Small intestine (tissue), 7 donors: ENCODE results near the gene CRACR2A. TPM values are rescaled to one million over a fixed set of nuclear protein-coding genes. Genes with fewer than 3 reads are reported as not detected.

ENCODE experiments used
- DNase-seq, 2 donors: peaks; one replicate each; pipeline versions ENCODE4 v3.0.0 to v3.0.0-alpha.2; 2013
- FAIRE-seq: peaks from 2 replicates; lab custom pipeline; 2012; peaks lifted over from hg19 to GRCh38; lab: Jason Lieb, UNC
- H3K27ac ChIP-seq, 3 donors: one replicate each; pipeline ENCODE4 v1.5.1; 2013; ENCODE audit warnings: low read length in 2 of 3, mild to moderate bottlenecking in 2 of 3, control low read depth in 1 of 3, inconsistent platforms in 1 of 3, low read depth in 1 of 3, moderate library complexity in 1 of 3
- H3K27me3 ChIP-seq, 3 donors: one replicate each; pipeline ENCODE4 v1.6.1; 2013; ENCODE audit warnings: low read length in 3 of 3, inconsistent platforms in 1 of 3; ENCODE audit not compliant: control insufficient read depth in 3 of 3, insufficient read depth in 3 of 3
- H3K36me3 ChIP-seq, 3 donors: one replicate each; pipeline ENCODE4 v1.6.1; 2013; ENCODE audit warnings: low read length in 3 of 3, inconsistent platforms in 1 of 3, low read depth in 1 of 3, mild to moderate bottlenecking in 1 of 3, moderate library complexity in 1 of 3; ENCODE audit not compliant: control insufficient read depth in 3 of 3, insufficient read depth in 2 of 3
- H3K4me1 ChIP-seq, 3 donors: one replicate each; pipeline ENCODE4 v1.6.1; 2013; ENCODE audit warnings: low read length in 2 of 3, inconsistent platforms in 1 of 3, low read depth in 1 of 3, mild to moderate bottlenecking in 1 of 3, moderate library complexity in 1 of 3; ENCODE audit not compliant: control insufficient read depth in 3 of 3, insufficient read depth in 2 of 3
- H3K4me3 ChIP-seq, 3 donors: one replicate each; pipeline ENCODE4 v1.5.1; 2013; ENCODE audit warnings: low read length in 3 of 3, control low read depth in 1 of 3, inconsistent platforms in 1 of 3, low read depth in 1 of 3, mild to moderate bottlenecking in 1 of 3, moderate library complexity in 1 of 3
- H3K9me3 ChIP-seq, 2 donors: one replicate each; pipeline ENCODE4 v1.6.1; 2013; ENCODE audit warnings: low read depth in 1 of 2, low read length in 1 of 2; ENCODE audit not compliant: control insufficient read depth in 2 of 2, insufficient read depth in 1 of 2
- WGBS, 3 donors: extraction: QIAGEN DNeasy Blood & Tissue Kit; methylation state at CpG; one replicate each; pipeline ENCODE4 v1.1.7; 2013; 5-methylcytosine and 5-hydroxymethylcytosine counted together
- polyA plus RNA-seq, 4 donors: library from polyadenylated mRNA; stranded (reverse) in 3 of 4; unstranded in 1 of 4; fragments of 200-250 nt in 3 of 4; fragments of 120-200 nt in 1 of 4; gene quantifications; one replicate each; pipeline versions ENCODE4 v1.2.1 to v1.2.3, GENCODE V29; 2013
- donor health status: healthy with polysubstance abuse.
- donor health status: control.
- donor health status: control.
- donor health status: Bipolar disorder and iron deficiency.
- donor health status: healthy.

Gene CRACR2A
- polyA plus RNA-seq, 4 donors = 5.1 to 16.3 (median 8.8) TPM

GRCh38 chr12:3604286-3604685, 148.6 kb downstream of the CRACR2A start:
- Histone ChIP-seq H3K4me3 (no peak overlapping the region), H3K27ac (no peak overlapping the region), H3K36me3 (no peaks in the 10 kb centered on the region), H3K4me1 (no peaks in the 10 kb centered on the region), H3K9me3 (peaks cover 0 to 6% of the 10 kb centered on the region in 2 donors), H3K27me3 (peaks cover 0 to 9% (median 0%) of the 10 kb centered on the region in 3 donors)
- 69 to 74% (median 73%) methylated on average over 6 of the region's 6 CpGs for WGBS, 3 donors
- FAIRE-seq (no peak), DNase-seq (no peak)

GRCh38 chr12:3603576-3603975, 149.3 kb downstream of the CRACR2A start:
- DNase-seq (no peak), FAIRE-seq (no peak)
- Histone ChIP-seq H3K9me3 (peaks cover 0 to under 1% of the 10 kb centered on the region in 2 donors), H3K27ac (no peak overlapping the region), H3K27me3 (peaks cover 0 to 9% (median 0%) of the 10 kb centered on the region in 3 donors), H3K4me1 (no peaks in the 10 kb centered on the region), H3K4me3 (no peak overlapping the region), H3K36me3 (no peaks in the 10 kb centered on the region)
- 77 to 82% (median 78%) methylated on average over 7 of the region's 7 CpGs for WGBS, 3 donors

DNA sequence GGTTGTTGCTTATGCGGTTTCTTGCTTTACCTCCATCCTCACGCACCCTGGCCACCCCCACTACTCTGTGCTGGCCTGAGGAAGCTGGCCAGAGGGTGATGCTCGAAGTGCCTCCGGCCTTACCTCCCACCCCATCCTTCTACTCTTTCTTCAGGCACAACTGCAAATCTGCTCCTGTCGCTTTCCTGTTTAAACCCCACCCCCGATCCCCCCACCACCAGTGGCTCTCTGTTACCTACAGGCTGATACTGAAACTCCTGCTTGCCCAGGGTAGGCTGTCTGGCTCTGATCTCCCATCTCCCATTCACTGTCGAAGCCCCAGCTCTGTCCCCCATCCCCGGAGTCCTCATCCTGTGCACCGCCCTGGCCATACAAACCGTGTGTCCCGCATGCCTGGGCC, 150.4 kb downstream of the CRACR2A start:
- H3K9me3 ChIP-seq = no peaks in the 10 kb centered on the region
- H3K36me3 ChIP-seq = no peaks in the 10 kb centered on the region
- H3K27me3 ChIP-seq = peaks cover 0 to 9% (median 0%) of the 10 kb centered on the region in 3 donors
- FAIRE-seq = no peak
- no peak overlapping the region for H3K4me3 ChIP-seq
- DNase-seq = no peak
- no peak overlapping the region for H3K27ac ChIP-seq
- H3K4me1 ChIP-seq = no peaks in the 10 kb centered on the region
- 73 to 77% (median 77%) methylated on average over 11 of the region's 11 CpGs for WGBS, 3 donors

DNA sequence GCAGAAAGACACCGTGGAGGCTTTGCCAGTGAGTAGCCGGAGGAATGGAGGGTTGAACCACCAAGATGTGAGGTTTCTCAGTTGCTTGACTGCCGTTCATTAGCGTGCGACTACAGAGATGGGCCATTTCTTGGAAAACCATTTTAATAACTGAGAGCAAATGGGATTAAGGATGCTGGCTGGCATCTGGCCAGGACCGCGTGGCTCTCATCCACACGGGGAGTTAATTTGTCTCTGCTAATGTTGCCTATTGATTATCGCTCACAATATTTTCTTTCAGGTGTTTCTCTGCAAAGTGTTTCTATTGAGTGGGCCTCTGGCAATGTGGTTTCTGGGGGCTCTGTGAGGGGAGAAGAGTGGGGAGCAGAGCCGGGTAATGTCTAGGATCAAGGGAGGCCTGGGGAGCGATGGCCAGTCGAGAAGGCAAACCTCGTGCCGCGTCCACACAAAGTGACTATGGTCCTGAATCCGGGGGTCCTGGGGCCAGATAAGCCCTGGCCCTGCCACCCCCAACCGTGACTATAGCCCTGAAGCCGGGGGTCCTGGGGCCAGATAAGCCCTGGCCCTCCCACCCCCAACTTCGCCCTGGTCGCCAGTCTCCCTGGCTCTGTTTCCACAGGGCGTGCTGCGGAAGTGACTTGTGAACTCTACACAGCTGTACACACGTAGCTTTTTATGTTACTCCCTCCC, 151.3 kb downstream of the CRACR2A start:
- DNase-seq (no peak), FAIRE-seq (no peak)
- no peak overlapping the region for H3K4me3 ChIP-seq
- H3K27me3 ChIP-seq = peaks cover 0 to 9% (median 0%) of the 10 kb centered on the region in 3 donors
- no peak overlapping the region for H3K27ac ChIP-seq
- no peaks in the 10 kb centered on the region for H3K9me3 ChIP-seq
- no peaks in the 10 kb centered on the region for H3K4me1 ChIP-seq
- WGBS, 3 donors = 67 to 73% (median 72%) methylated on average over 23 of the region's 23 CpGs
- no peaks in the 10 kb centered on the region for H3K36me3 ChIP-seq

DNA sequence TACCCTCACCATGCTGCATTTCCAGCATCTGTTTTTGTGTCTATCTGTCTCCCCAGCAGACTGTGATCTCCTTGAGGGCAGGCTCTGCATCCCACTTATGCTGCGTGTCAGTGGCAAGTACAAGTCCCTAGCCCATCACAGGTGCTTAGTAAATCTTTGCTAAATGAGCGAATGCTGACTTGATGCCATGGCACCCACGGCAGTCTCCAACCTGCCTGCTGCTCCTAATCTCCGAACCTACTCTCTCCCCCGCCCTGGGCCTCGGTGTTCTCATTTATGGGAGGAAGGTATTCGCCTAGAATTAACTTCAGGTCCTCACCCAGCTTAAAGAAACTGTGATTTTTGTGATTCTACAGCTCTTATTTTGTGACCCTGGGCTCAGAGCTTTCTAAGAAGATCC, 152.0 kb downstream of the CRACR2A start:
- H3K27ac ChIP-seq = no peak overlapping the region
- no peak for FAIRE-seq
- H3K4me3 ChIP-seq = no peak overlapping the region
- H3K27me3 ChIP-seq = peaks cover 0 to 5% (median 0%) of the 10 kb centered on the region in 3 donors
- H3K4me1 ChIP-seq = no peaks in the 10 kb centered on the region
- no peak for DNase-seq
- H3K36me3 ChIP-seq = no peaks in the 10 kb centered on the region
- no peaks in the 10 kb centered on the region for H3K9me3 ChIP-seq
- WGBS, 3 donors = 73 to 85% (median 79%) methylated on average over 7 of the region's 7 CpGs

GRCh38 chr12:3600039-3600720, 152.7 kb downstream of the CRACR2A start:
- no peak for DNase-seq
- Histone ChIP-seq H3K27ac (no peak overlapping the region), H3K27me3 (peaks cover 0 to 5% (median 0%) of the 10 kb centered on the region in 3 donors), H3K4me3 (no peak overlapping the region), H3K4me1 (no peaks in the 10 kb centered on the region), H3K36me3 (no peaks in the 10 kb centered on the region), H3K9me3 (no peaks in the 10 kb centered on the region)
- FAIRE-seq = no peak
- 59 to 72% (median 69%) methylated on average over 14 of the region's 14 CpGs for WGBS, 3 donors

DNA sequence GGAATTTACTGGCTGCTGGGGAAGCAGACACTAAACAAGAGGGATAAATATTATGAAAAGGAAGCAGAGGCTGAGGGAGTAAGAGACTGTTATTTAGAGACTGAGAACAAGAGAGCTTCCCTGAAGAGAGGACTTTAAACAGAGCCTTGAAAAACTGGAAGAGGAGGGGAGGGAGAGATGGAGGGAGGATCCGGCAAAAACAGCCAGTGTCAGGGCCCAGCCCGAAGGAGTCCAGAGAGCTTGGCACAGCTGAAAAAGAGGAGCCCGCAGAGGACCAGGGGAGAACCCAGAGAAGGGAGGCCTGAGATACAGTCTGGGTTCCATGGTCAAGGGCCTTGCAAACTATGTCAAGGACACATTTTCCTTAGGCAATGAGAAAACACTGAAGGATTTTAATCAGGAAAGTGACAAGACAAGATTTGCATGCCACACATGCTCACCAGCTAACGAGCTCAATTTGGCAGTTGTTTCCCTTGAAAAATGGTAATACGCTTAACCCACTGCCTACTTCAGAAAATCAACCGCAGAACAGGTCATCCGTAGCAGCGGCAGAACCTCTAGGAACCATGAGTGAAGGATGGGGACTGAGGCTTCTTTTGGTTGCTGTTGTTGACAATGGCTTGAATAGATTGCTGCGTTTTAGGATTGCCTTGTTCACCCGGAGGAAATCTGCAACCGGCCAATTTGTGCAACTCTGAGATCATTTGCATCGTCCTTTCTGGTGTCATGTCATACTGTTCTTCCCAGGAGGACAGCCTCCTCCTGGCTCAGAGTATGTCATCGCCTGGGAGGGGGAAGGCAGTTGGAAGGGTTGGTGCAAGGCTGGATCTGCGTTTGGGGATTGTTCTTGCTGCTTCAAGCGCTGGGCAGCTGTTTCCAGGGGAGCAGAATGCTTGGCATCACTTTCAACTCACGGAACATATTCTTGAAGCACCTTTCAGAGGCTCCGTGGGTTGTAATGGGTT, 153.7 kb downstream of the CRACR2A start:
- no peak for DNase-seq
- Histone ChIP-seq H3K27ac (no peak overlapping the region), H3K9me3 (no peaks in the 10 kb centered on the region), H3K27me3 (peaks cover 0 to 2% (median 0%) of the 10 kb centered on the region in 3 donors), H3K4me3 (no peak overlapping the region), H3K4me1 (no peaks in the 10 kb centered on the region), H3K36me3 (no peaks in the 10 kb centered on the region)
- FAIRE-seq = no peak
- WGBS, 3 donors = 78 to 87% (median 79%) methylated on average over 17 of the region's 17 CpGs
